Omental fat pad (tissue), 4 donors: Measurements from ENCODE around the gene EVX2. TPM values are rescaled to one million over a fixed set of nuclear protein-coding genes. Genes with fewer than 3 reads are reported as not detected.

Source experiments
- ATAC-seq: fragments of 150-250 bp; one replicate; pipeline ENCODE4 v1.9.1; 2016; ENCODE audit warnings: mild to moderate bottlenecking, moderate library complexity; ENCODE audit not compliant: low FRiP score
- DNase-seq: peaks from one replicate; pipeline ENCODE4 v3.0.0-alpha.2; 2019; ENCODE audit warnings: low spot score
- CTCF ChIP-seq, 3 donors: fragments of 450-650 bp; IDR thresholded peaks; one replicate each; pipeline ENCODE4 v1.5.1; 2016 to 2017; ENCODE audit warnings: antibody characterized with exemption in 3 of 3, mild to moderate bottlenecking in 3 of 3, moderate library complexity in 2 of 3
- total RNA-seq, 4 donors: library from RNA; depleted of rRNA; stranded (reverse); fragments of >200 nt; gene quantifications; one replicate each; pipeline ENCODE4 v1.1.0, GENCODE V29; 2016

EVX2 gene
- total RNA-seq, 4 donors from 2014 or later = not detected

GRCh38 chr2:176110415-176111308, 26.9 kb upstream of the EVX2 start:
- ATAC-seq = no peak
- no peak for DNase-seq
- no peak for TF ChIP-seq CTCF (IDR thresholded peaks at IDR 0.05)

- ATAC-seq = no peak
- TF ChIP-seq CTCF (IDR thresholded peaks at IDR 0.05) = no peak
Observed at GRCh38 chr2:176109946-176110345, 26.2 kb upstream of the EVX2 start.

GRCh38 chr2:176109192-176109901, 25.6 kb upstream of the EVX2 start:
- TF ChIP-seq CTCF (IDR thresholded peaks at IDR 0.05) = no peak
- ATAC-seq (no peak), DNase-seq (no peak)

More at GRCh38 chr2:176109946-176110345, 26.2 kb upstream of the EVX2 start:
- DNase-seq = no peak

GRCh38 chr2:176107731-176108181, 24.0 kb upstream of the EVX2 start:
- no peak for ATAC-seq
- no peak for DNase-seq
- no peak for TF ChIP-seq CTCF (IDR thresholded peaks at IDR 0.05)

- DNase-seq = no peak
Observed at GRCh38 chr2:176106581-176107539, 23.1 kb upstream of the EVX2 start, which contains the start of gene HOXD11. TSS of gene HOXD11 (plus strand) at chr2:176107280. CDS start at chr2:176107356, 76 bp downstream.

More at GRCh38 chr2:176106581-176107539, 23.1 kb upstream of the EVX2 start, which contains the start of gene HOXD11:
- peak; percentile 74 for ATAC-seq
- no peak for TF ChIP-seq CTCF (IDR thresholded peaks at IDR 0.05)
